GM23338 (cell line): ENCODE measurements around the gene DST. TPM values are rescaled to one million over a fixed set of nuclear protein-coding genes. Genes with fewer than 3 reads are reported as not detected.

Experiments used
- ATAC-seq: fragments of 200-7000 bp; cut with Tn5 transposase; 3 replicates; pipeline ENCODE4 v1.9.1; 2020
- DNase-seq: peaks from one replicate; pipeline ENCODE4 v3.0.0-alpha.2; 2015; ENCODE audit warnings: low spot score
- H2AFZ ChIP-seq: fragments of 200-600 bp; sonication (generic); 2 replicates; pipeline ENCODE4 v1.8.0; 2016; ENCODE audit warnings: antibody characterized with exemption, mild to moderate bottlenecking, moderate library complexity
- H3F3A ChIP-seq: fragments of 200-600 bp; sonication (generic); replicated peaks from 2 replicates; pipeline ENCODE4 v1.8.0; 2017; ENCODE audit warnings: antibody characterized with exemption, mixed run types, low read depth
- H3K27ac ChIP-seq: fragments of 200-600 bp; sonication (generic); 2 replicates; pipeline ENCODE4 v1.6.1; 2016; ENCODE audit warnings: low read depth
- H3K27me3 ChIP-seq: fragments of 200-600 bp; sonication (generic); 2 replicates; pipeline ENCODE4 v1.8.0; 2016; ENCODE audit warnings: mild to moderate bottlenecking, mixed run types, moderate library complexity; ENCODE audit not compliant: insufficient read depth
- H3K36me3 ChIP-seq: fragments of 200-600 bp; sonication (generic); 2 replicates; pipeline ENCODE4 v1.8.0; 2016; ENCODE audit warnings: mild to moderate bottlenecking; ENCODE audit not compliant: insufficient read depth
- H3K4me1 ChIP-seq: fragments of 200-600 bp; sonication (generic); 2 replicates; pipeline ENCODE4 v1.8.0; 2016; ENCODE audit warnings: mild to moderate bottlenecking, moderate library complexity; ENCODE audit not compliant: insufficient read depth
- H3K4me2 ChIP-seq: fragments of 200-600 bp; sonication (generic); 2 replicates; pipeline ENCODE4 v1.7.1; 2017; ENCODE audit warnings: mixed run types
- H3K4me3 ChIP-seq: fragments of 200-600 bp; sonication (generic); 2 replicates; pipeline ENCODE4 v1.6.1; 2016; ENCODE audit warnings: mixed run types
- H3K79me2 ChIP-seq: fragments of 200-600 bp; sonication (generic); replicated peaks from 2 replicates; pipeline ENCODE4 v1.8.0; 2017; ENCODE audit warnings: mild to moderate bottlenecking; ENCODE audit not compliant: insufficient read depth
- H3K9me2 ChIP-seq: fragments of 200-600 bp; sonication (generic); 2 replicates; pipeline ENCODE4 v1.8.0; 2017; ENCODE audit not compliant: insufficient read depth
- H4K20me1 ChIP-seq: fragments of 200-600 bp; sonication (generic); replicated peaks from 2 replicates; pipeline ENCODE4 v1.8.0; 2017; ENCODE audit warnings: mild to moderate bottlenecking; ENCODE audit not compliant: insufficient read depth
- H3K27ac Mint-ChIP-seq: 2 replicates; pipeline ENCODE4 v1.8.0; 2020; ENCODE audit warnings: inconsistent platforms, mild to moderate bottlenecking, moderate library complexity, mixed read lengths
- H3K27me3 Mint-ChIP-seq: 3 replicates; pipeline ENCODE4 v1.8.0; 2022; ENCODE audit warnings: low read depth, mild to moderate bottlenecking, moderate library complexity, mixed read lengths, inconsistent platforms; ENCODE audit not compliant: insufficient read depth, poor library complexity
- H3K36me3 Mint-ChIP-seq: 3 replicates; pipeline ENCODE4 v1.8.0; 2021; ENCODE audit warnings: low read depth, mild to moderate bottlenecking, inconsistent platforms, moderate library complexity, mixed read lengths
- H3K4me1 Mint-ChIP-seq: 3 replicates; pipeline ENCODE4 v1.8.0; 2020; ENCODE audit warnings: mild to moderate bottlenecking, inconsistent platforms, mixed read lengths
- H3K4me3 Mint-ChIP-seq: 3 replicates; pipeline ENCODE4 v1.8.0; 2021; ENCODE audit warnings: moderate library complexity, mild to moderate bottlenecking, inconsistent platforms, mixed read lengths
- H3K9me3 Mint-ChIP-seq: 3 replicates; pipeline ENCODE4 v1.8.0; 2020; ENCODE audit warnings: moderate library complexity, mild to moderate bottlenecking, inconsistent platforms, mixed read lengths
- CREB1 ChIP-seq: fragments of 250-450 bp; sonication (Bioruptor Pico); IDR thresholded peaks from 2 replicates; pipeline ENCODE4 v1.5.0; 2020; ENCODE audit warnings: low read depth, mild to moderate bottlenecking, moderate library complexity
- CTCF ChIP-seq, 2 experiments: fragments of 200-600 bp in 1 of 2; sonication (generic) in 1 of 2; conservative IDR thresholded peaks; 2 replicates each; pipeline versions ENCODE4 v1.5.1 to v1.6.1; 2016 to 2017; ENCODE audit warnings: antibody characterized with exemption in 2 of 2, low read depth in 2 of 2, mild to moderate bottlenecking in 2 of 2, moderate library complexity in 1 of 2
- ETS1 ChIP-seq: IDR thresholded peaks from 2 replicates; pipeline ENCODE4 v1.6.1; 2016; ENCODE audit warnings: antibody characterized with exemption
- EZH2 ChIP-seq: fragments of 200-600 bp; sonication (generic); IDR thresholded peaks from one replicate; pipeline ENCODE4 v1.8.0; 2017; ENCODE audit warnings: antibody characterized with exemption, mild to moderate bottlenecking, low read depth; ENCODE audit not compliant: unreplicated experiment
- EZH2phosphoT487 ChIP-seq: fragments of 200-600 bp; sonication (generic); IDR thresholded peaks from one replicate; pipeline ENCODE4 v1.8.1; 2018; ENCODE audit warnings: antibody characterized with exemption; ENCODE audit not compliant: unreplicated experiment
- JUNB ChIP-seq: IDR thresholded peaks from one replicate; pipeline ENCODE4 v1.6.1; 2016; ENCODE audit warnings: antibody characterized with exemption; ENCODE audit not compliant: unreplicated experiment
- NANOG ChIP-seq: IDR thresholded peaks from 2 replicates; pipeline ENCODE4 v1.6.1; 2016; ENCODE audit warnings: antibody characterized with exemption, borderline replicate concordance
- POLR2AphosphoS5 ChIP-seq: IDR thresholded peaks from 2 replicates; pipeline ENCODE4 v1.6.1; 2016; ENCODE audit warnings: antibody characterized with exemption, low read depth
- REST ChIP-seq: IDR thresholded peaks from one replicate; pipeline ENCODE4 v1.6.1; 2018; ENCODE audit warnings: antibody characterized with exemption; ENCODE audit not compliant: unreplicated experiment
- STAT1 ChIP-seq: IDR thresholded peaks from one replicate; pipeline ENCODE4 v1.6.1; 2016; ENCODE audit warnings: antibody characterized with exemption; ENCODE audit not compliant: unreplicated experiment
- ZNF114 ChIP-seq: fragments of 250-450 bp; sonication (Bioruptor Pico); IDR thresholded peaks from 2 replicates; pipeline ENCODE4 v1.5.0; 2020; ENCODE audit warnings: mild to moderate bottlenecking, moderate library complexity
- ZNF331 ChIP-seq: fragments of 250-450 bp; sonication (Bioruptor Pico); IDR thresholded peaks from 2 replicates; pipeline ENCODE4 v1.5.0; 2020; ENCODE audit warnings: low read depth, mild to moderate bottlenecking, moderate library complexity
- ZNF462 ChIP-seq: fragments of 250-450 bp; sonication (Bioruptor Pico); IDR thresholded peaks from 2 replicates; pipeline ENCODE4 v1.5.0; 2020; ENCODE audit warnings: mild to moderate bottlenecking, moderate library complexity
- polyA plus RNA-seq: library from polyadenylated mRNA; unstranded; fragments of >200 nt; fragmentation: Nextera tagmentation; extraction: Ambion mirVana; gene quantifications from 2 replicates; pipeline ENCODE4 v1.2.1, GENCODE V29; 2016
- total RNA-seq: library from RNA; depleted of rRNA; stranded (reverse); fragments of >200 nt; shearing (Covaris generic); gene quantifications from 2 replicates; pipeline ENCODE4 v1.2.3, GENCODE V29; 2014

The DST gene
- total and polyA plus RNA-seq, 2 experiments from 2014 or later: 88.7 to 188 TPM

- Mint-ChIP-seq H3K4me3 (no peak overlapping the region), H3K4me1 (no peaks in the 10 kb centered on the region), H3K36me3 (peaks cover 28% of the 10 kb centered on the region), H3K27me3 (no peaks in the 10 kb centered on the region), H3K27ac (no peak overlapping the region), H3K9me3 (no peaks in the 10 kb centered on the region)
- Histone ChIP-seq H3K36me3 (peaks cover 35% of the 10 kb centered on the region; the same call in 1 of the 2 replicates), H3K9me2 (no peaks in the 10 kb centered on the region), H3F3A (no peaks in the 10 kb centered on the region), H3K27me3 (no peaks in the 10 kb centered on the region), H2AFZ (no peak overlapping the region), H3K4me1 (no peaks in the 10 kb centered on the region), H4K20me1 (no peaks in the 10 kb centered on the region), H3K4me2 (no peak overlapping the region), H3K27ac (no peak overlapping the region), H3K4me3 (no peak overlapping the region), H3K79me2 (no peaks in the 10 kb centered on the region)
- DNase-seq (no peak), ATAC-seq (no peak)
- no peak for TF ChIP-seq ZNF114 (CRISPR knock-in tag)
- TF ChIP-seq POLR2AphosphoS5: no peak
- TF ChIP-seq ZNF331 (CRISPR knock-in tag): no peak
- no peak for TF ChIP-seq CREB1 (CRISPR knock-in tag)
- no peak for TF ChIP-seq REST
- no peak for TF ChIP-seq EZH2phosphoT487
- TF ChIP-seq ZNF462 (CRISPR knock-in tag): no peak
- no peak for TF ChIP-seq CTCF (conservative IDR thresholded peaks at IDR 0.05; ENCODE audit: low read depth in 2 of 2)
- TF ChIP-seq ETS1: no peak
- TF ChIP-seq JUNB: no peak
- TF ChIP-seq NANOG: no peak
- no peak for TF ChIP-seq STAT1
- TF ChIP-seq EZH2: no peak
Observed at GRCh38 chr6:56556751-56557540, 85.7 kb downstream of the DST start.
